ENCODE results near the gene ETV1.

ETV1 gene

GRCh38 chr7:13878154-13878553, 111.3 kb downstream of the ETV1 start:
- DNase-seq: no peak

GRCh38 chr7:13875496-13876074, 113.9 kb downstream of the ETV1 start:
- no peak for DNase-seq

- no peak for DNase-seq
Observed at GRCh38 chr7:13874783-13875182, 114.7 kb downstream of the ETV1 start.

- no peak for DNase-seq
Observed at GRCh38 chr7:13872709-13873108, 116.8 kb downstream of the ETV1 start.

- no peak for DNase-seq
Observed at GRCh38 chr7:13871008-13871407, 118.5 kb downstream of the ETV1 start.

- DNase-seq: no peak
Observed at GRCh38 chr7:13860734-13861133, 128.7 kb downstream of the ETV1 start.

GRCh38 chr7:13856012-13856411, 133.5 kb downstream of the ETV1 start:
- DNase-seq: no peak

- no peak for DNase-seq
Observed at GRCh38 chr7:13852281-13852968, 137.0 kb downstream of the ETV1 start.

- DNase-seq: no peak
Observed at GRCh38 chr7:13851736-13852135, 137.7 kb downstream of the ETV1 start.

- DNase-seq: peak in 1 of 2 donors; percentile 60
Observed at GRCh38 chr7:13850185-13850752, 139.2 kb downstream of the ETV1 start.

- DNase-seq: no peak
Observed at GRCh38 chr7:13849163-13849892, 140.1 kb downstream of the ETV1 start.

- no peak for DNase-seq
Observed at GRCh38 chr7:13848681-13849131, 140.8 kb downstream of the ETV1 start.

- DNase-seq: no peak
Observed at GRCh38 chr7:13846386-13846785, 143.1 kb downstream of the ETV1 start.

GRCh38 chr7:13845601-13846000, 143.9 kb downstream of the ETV1 start:
- no peak for DNase-seq

GRCh38 chr7:13844954-13845353, 144.5 kb downstream of the ETV1 start:
- no peak for DNase-seq

GRCh38 chr7:13841284-13841683, 148.2 kb downstream of the ETV1 start:
- DNase-seq: no peak
